ENCODE results near the gene CEP112. TPM values are rescaled to one million over a fixed set of nuclear protein-coding genes. Genes with fewer than 3 reads are reported as not detected.

Gene CEP112
- total and polyA plus RNA-seq, 2 experiments from 2014 or later: 4.0 to 4.3 TPM

DNA sequence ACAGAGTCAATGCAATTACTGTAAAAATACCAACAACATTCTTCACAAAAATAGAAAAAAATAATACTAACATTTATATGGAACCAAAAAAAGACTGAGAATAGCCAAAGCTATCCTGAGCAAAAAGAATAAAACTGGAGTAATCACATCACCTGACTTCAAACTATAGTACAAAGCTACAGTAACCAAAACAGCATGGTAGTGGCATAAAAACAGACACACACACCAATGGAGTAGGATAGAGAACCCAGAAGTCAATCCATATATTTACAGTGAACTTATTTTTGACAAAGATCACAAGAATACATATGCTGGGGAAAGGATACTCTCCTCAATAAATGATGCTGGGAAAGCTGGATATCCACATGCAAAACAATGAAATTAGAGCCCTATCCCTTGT, 84.2 kb downstream of the CEP112 start:
- Histone ChIP-seq H3K36me3 (ENCODE audit: insufficient read depth) (no peaks in the 10 kb centered on the region), H2AFZ (no peak overlapping the region), H4K20me1 (replicated peaks; ENCODE audit: insufficient read depth) (no peaks in the 10 kb centered on the region), H3K27ac (ENCODE audit: low read depth) (no peak overlapping the region), H3K79me2 (replicated peaks; ENCODE audit: insufficient read depth) (no peaks in the 10 kb centered on the region), H3K9me2 (ENCODE audit: insufficient read depth) (no peaks in the 10 kb centered on the region), H3F3A (replicated peaks; ENCODE audit: low read depth) (no peaks in the 10 kb centered on the region), H3K27me3 (ENCODE audit: insufficient read depth) (no peaks in the 10 kb centered on the region), H3K4me1 (ENCODE audit: insufficient read depth) (no peaks in the 10 kb centered on the region), H3K4me3 (no peak overlapping the region), H3K4me2 (no peak overlapping the region)
- peaks cover 5% of the 10 kb centered on the region; the same call in 1 of the 3 replicates for H3K4me1 Mint-ChIP-seq
- no peak for TF ChIP-seq EZH2 (IDR thresholded peaks at IDR 0.05; ENCODE audit: low read depth, unreplicated experiment)
- TF ChIP-seq, protein P1, sequence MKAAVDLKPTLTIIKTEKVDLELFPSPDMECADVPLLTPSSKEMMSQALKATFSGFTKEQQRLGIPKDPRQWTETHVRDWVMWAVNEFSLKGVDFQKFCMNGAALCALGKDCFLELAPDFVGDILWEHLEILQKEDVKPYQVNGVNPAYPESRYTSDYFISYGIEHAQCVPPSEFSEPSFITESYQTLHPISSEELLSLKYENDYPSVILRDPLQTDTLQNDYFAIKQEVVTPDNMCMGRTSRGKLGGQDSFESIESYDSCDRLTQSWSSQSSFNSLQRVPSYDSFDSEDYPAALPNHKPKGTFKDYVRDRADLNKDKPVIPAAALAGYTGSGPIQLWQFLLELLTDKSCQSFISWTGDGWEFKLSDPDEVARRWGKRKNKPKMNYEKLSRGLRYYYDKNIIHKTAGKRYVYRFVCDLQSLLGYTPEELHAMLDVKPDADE (IDR thresholded peaks at IDR 0.05): no peak
- TF ChIP-seq EZH2phosphoT487 (IDR thresholded peaks at IDR 0.05; ENCODE audit: unreplicated experiment): no peak
- no peak for TF ChIP-seq ZNF331 (CRISPR knock-in tag; IDR thresholded peaks at IDR 0.05; ENCODE audit: low read depth)
- TF ChIP-seq, protein P2, sequence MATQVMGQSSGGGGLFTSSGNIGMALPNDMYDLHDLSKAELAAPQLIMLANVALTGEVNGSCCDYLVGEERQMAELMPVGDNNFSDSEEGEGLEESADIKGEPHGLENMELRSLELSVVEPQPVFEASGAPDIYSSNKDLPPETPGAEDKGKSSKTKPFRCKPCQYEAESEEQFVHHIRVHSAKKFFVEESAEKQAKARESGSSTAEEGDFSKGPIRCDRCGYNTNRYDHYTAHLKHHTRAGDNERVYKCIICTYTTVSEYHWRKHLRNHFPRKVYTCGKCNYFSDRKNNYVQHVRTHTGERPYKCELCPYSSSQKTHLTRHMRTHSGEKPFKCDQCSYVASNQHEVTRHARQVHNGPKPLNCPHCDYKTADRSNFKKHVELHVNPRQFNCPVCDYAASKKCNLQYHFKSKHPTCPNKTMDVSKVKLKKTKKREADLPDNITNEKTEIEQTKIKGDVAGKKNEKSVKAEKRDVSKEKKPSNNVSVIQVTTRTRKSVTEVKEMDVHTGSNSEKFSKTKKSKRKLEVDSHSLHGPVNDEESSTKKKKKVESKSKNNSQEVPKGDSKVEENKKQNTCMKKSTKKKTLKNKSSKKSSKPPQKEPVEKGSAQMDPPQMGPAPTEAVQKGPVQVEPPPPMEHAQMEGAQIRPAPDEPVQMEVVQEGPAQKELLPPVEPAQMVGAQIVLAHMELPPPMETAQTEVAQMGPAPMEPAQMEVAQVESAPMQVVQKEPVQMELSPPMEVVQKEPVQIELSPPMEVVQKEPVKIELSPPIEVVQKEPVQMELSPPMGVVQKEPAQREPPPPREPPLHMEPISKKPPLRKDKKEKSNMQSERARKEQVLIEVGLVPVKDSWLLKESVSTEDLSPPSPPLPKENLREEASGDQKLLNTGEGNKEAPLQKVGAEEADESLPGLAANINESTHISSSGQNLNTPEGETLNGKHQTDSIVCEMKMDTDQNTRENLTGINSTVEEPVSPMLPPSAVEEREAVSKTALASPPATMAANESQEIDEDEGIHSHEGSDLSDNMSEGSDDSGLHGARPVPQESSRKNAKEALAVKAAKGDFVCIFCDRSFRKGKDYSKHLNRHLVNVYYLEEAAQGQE (IDR thresholded peaks at IDR 0.05; ENCODE audit: unreplicated experiment): no peak
- no peak for TF ChIP-seq POLR2AphosphoS5 (IDR thresholded peaks at IDR 0.05; ENCODE audit: low read depth)
- TF ChIP-seq ZNF114 (CRISPR knock-in tag; IDR thresholded peaks at IDR 0.05): no peak
- TF ChIP-seq NANOG (IDR thresholded peaks at IDR 0.05; ENCODE audit: borderline replicate concordance): no peak
- TF ChIP-seq JUNB (IDR thresholded peaks at IDR 0.05; ENCODE audit: unreplicated experiment): no peak
- TF ChIP-seq, protein P3, sequence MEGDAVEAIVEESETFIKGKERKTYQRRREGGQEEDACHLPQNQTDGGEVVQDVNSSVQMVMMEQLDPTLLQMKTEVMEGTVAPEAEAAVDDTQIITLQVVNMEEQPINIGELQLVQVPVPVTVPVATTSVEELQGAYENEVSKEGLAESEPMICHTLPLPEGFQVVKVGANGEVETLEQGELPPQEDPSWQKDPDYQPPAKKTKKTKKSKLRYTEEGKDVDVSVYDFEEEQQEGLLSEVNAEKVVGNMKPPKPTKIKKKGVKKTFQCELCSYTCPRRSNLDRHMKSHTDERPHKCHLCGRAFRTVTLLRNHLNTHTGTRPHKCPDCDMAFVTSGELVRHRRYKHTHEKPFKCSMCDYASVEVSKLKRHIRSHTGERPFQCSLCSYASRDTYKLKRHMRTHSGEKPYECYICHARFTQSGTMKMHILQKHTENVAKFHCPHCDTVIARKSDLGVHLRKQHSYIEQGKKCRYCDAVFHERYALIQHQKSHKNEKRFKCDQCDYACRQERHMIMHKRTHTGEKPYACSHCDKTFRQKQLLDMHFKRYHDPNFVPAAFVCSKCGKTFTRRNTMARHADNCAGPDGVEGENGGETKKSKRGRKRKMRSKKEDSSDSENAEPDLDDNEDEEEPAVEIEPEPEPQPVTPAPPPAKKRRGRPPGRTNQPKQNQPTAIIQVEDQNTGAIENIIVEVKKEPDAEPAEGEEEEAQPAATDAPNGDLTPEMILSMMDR (conservative IDR thresholded peaks at IDR 0.05; ENCODE audit: low read depth in 2 of 2): no peak
- TF ChIP-seq, protein P4, sequence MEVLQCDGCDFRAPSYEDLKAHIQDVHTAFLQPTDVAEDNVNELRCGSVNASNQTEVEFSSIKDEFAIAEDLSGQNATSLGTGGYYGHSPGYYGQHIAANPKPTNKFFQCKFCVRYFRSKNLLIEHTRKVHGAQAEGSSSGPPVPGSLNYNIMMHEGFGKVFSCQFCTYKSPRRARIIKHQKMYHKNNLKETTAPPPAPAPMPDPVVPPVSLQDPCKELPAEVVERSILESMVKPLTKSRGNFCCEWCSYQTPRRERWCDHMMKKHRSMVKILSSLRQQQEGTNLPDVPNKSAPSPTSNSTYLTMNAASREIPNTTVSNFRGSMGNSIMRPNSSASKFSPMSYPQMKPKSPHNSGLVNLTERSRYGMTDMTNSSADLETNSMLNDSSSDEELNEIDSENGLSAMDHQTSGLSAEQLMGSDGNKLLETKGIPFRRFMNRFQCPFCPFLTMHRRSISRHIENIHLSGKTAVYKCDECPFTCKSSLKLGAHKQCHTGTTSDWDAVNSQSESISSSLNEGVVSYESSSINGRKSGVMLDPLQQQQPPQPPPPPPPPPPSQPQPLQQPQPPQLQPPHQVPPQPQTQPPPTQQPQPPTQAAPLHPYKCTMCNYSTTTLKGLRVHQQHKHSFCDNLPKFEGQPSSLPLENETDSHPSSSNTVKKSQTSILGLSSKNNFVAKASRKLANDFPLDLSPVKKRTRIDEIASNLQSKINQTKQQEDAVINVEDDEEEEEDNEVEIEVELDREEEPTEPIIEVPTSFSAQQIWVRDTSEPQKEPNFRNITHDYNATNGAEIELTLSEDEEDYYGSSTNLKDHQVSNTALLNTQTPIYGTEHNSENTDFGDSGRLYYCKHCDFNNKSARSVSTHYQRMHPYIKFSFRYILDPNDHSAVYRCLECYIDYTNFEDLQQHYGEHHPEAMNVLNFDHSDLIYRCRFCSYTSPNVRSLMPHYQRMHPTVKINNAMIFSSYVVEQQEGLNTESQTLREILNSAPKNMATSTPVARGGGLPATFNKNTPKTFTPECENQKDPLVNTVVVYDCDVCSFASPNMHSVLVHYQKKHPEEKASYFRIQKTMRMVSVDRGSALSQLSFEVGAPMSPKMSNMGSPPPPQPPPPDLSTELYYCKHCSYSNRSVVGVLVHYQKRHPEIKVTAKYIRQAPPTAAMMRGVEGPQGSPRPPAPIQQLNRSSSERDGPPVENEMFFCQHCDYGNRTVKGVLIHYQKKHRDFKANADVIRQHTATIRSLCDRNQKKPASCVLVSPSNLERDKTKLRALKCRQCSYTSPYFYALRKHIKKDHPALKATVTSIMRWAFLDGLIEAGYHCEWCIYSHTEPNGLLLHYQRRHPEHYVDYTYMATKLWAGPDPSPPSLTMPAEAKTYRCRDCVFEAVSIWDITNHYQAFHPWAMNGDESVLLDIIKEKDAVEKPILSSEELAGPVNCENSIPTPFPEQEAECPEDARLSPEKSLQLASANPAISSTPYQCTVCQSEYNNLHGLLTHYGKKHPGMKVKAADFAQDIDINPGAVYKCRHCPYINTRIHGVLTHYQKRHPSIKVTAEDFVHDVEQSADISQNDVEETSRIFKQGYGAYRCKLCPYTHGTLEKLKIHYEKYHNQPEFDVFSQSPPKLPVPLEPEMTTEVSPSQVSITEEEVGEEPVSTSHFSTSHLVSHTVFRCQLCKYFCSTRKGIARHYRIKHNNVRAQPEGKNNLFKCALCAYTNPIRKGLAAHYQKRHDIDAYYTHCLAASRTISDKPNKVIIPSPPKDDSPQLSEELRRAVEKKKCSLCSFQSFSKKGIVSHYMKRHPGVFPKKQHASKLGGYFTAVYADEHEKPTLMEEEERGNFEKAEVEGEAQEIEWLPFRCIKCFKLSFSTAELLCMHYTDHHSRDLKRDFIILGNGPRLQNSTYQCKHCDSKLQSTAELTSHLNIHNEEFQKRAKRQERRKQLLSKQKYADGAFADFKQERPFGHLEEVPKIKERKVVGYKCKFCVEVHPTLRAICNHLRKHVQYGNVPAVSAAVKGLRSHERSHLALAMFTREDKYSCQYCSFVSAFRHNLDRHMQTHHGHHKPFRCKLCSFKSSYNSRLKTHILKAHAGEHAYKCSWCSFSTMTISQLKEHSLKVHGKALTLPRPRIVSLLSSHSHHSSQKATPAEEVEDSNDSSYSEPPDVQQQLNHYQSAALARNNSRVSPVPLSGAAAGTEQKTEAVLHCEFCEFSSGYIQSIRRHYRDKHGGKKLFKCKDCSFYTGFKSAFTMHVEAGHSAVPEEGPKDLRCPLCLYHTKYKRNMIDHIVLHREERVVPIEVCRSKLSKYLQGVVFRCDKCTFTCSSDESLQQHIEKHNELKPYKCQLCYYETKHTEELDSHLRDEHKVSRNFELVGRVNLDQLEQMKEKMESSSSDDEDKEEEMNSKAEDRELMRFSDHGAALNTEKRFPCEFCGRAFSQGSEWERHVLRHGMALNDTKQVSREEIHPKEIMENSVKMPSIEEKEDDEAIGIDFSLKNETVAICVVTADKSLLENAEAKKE (CRISPR knock-in tag; IDR thresholded peaks at IDR 0.05): no peak
- no peak for TF ChIP-seq CREB1 (CRISPR knock-in tag; IDR thresholded peaks at IDR 0.05; ENCODE audit: low read depth)
- DNase-seq (ENCODE audit: low spot score) (no peak), ATAC-seq (no peak)
- H3K27me3 Mint-ChIP-seq (ENCODE audit: insufficient read depth, low read depth, poor library complexity): no peaks in the 10 kb centered on the region
- no peak overlapping the region for H3K4me3 Mint-ChIP-seq
- H3K27ac Mint-ChIP-seq: no peak overlapping the region
- H3K36me3 Mint-ChIP-seq (ENCODE audit: low read depth): peaks cover 21% of the 10 kb centered on the region; the same call in 2 of the 3 replicates
- peaks cover 23% of the 10 kb centered on the region; the same call in 2 of the 3 replicates for H3K9me3 Mint-ChIP-seq
